H9 (cell line): ENCODE results near the gene BAIAP2. TPM values are rescaled to one million over a fixed set of nuclear protein-coding genes. Genes with fewer than 3 reads are reported as not detected.

Experiments
- DNase-seq: peaks from one replicate; pipeline ENCODE4 v3.0.0-alpha.2; 2017
- H2AFZ ChIP-seq: one replicate; pipeline ENCODE4 v1.6.1; 2013; ENCODE audit warnings: mild to moderate bottlenecking, low read length, control low read depth, moderate library complexity
- H2AK5ac ChIP-seq: 2 replicates; pipeline ENCODE4 v1.6.1; 2013; ENCODE audit warnings: low read length, control low read depth, mixed read lengths; ENCODE audit not compliant: insufficient read length
- H2BK120ac ChIP-seq: one replicate; pipeline ENCODE4 v1.6.1; 2013; ENCODE audit warnings: low read depth, mild to moderate bottlenecking, low read length, control low read depth, inconsistent platforms; ENCODE audit not compliant: poor library complexity, severe bottlenecking
- H2BK12ac ChIP-seq: 2 replicates; pipeline ENCODE4 v1.6.1; 2013; ENCODE audit warnings: low read length, control low read depth, mixed read lengths, low read depth; ENCODE audit not compliant: insufficient read length
- H2BK15ac ChIP-seq: 2 replicates; pipeline ENCODE4 v1.6.1; 2013; ENCODE audit warnings: low read depth, low read length, control low read depth
- H2BK20ac ChIP-seq: one replicate; pipeline ENCODE4 v1.6.1; 2013; ENCODE audit warnings: low read depth, mild to moderate bottlenecking, low read length, control low read depth, inconsistent platforms; ENCODE audit not compliant: poor library complexity, severe bottlenecking
- H2BK5ac ChIP-seq: 2 replicates; pipeline ENCODE4 v1.6.1; 2013; ENCODE audit warnings: low read length, control low read depth, mixed read lengths; ENCODE audit not compliant: insufficient read length
- H3K14ac ChIP-seq: 2 replicates; pipeline ENCODE4 v1.6.1; 2013; ENCODE audit warnings: low read length, control low read depth; ENCODE audit not compliant: insufficient read depth
- H3K18ac ChIP-seq: 2 replicates; pipeline ENCODE4 v1.6.1; 2013; ENCODE audit warnings: low read depth, mild to moderate bottlenecking, mixed read lengths, low read length, control low read depth; ENCODE audit not compliant: insufficient read length
- H3K23ac ChIP-seq: 2 replicates; pipeline ENCODE4 v1.6.1; 2013; ENCODE audit warnings: low read length, control low read depth, mixed read lengths, low read depth; ENCODE audit not compliant: insufficient read length
- H3K23me2 ChIP-seq: 2 replicates; pipeline ENCODE4 v1.6.1; 2013; ENCODE audit warnings: low read depth, mild to moderate bottlenecking, mixed read lengths, low read length, control low read depth; ENCODE audit not compliant: insufficient read length, poor library complexity, severe bottlenecking
- H3K27ac ChIP-seq: 2 replicates; pipeline ENCODE4 v1.5.1; 2013; ENCODE audit warnings: low read length, control low read depth, mixed read lengths, low read depth; ENCODE audit not compliant: insufficient read length
- H3K27me3 ChIP-seq: 2 replicates; pipeline ENCODE4 v1.6.1; 2013; ENCODE audit warnings: low read length, control low read depth, inconsistent platforms; ENCODE audit not compliant: insufficient read depth
- H3K4ac ChIP-seq: 2 replicates; pipeline ENCODE4 v1.6.1; 2013; ENCODE audit warnings: low read depth, mild to moderate bottlenecking, control low read depth, inconsistent platforms, low read length, moderate library complexity
- H3K4me1 ChIP-seq: 2 replicates; pipeline ENCODE4 v1.6.1; 2013; ENCODE audit warnings: low read length, control low read depth, inconsistent platforms; ENCODE audit not compliant: insufficient read depth
- H3K4me2 ChIP-seq: 2 replicates; pipeline ENCODE4 v1.6.1; 2013; ENCODE audit warnings: low read length, control low read depth, mixed read lengths; ENCODE audit not compliant: insufficient read length, insufficient read depth
- H3K56ac ChIP-seq: 2 replicates; pipeline ENCODE4 v1.6.1; 2013; ENCODE audit warnings: low read depth, mild to moderate bottlenecking, mixed read lengths, low read length, control low read depth; ENCODE audit not compliant: insufficient read length
- H3K79me1 ChIP-seq: 2 replicates; pipeline ENCODE4 v1.6.1; 2013; ENCODE audit warnings: low read depth, mild to moderate bottlenecking, moderate library complexity, low read length, control low read depth, inconsistent platforms; ENCODE audit not compliant: insufficient read depth, poor library complexity, severe bottlenecking
- H3K79me2 ChIP-seq: 2 replicates; pipeline ENCODE4 v1.6.1; 2013; ENCODE audit warnings: low read length, control low read depth, inconsistent platforms; ENCODE audit not compliant: insufficient read depth
- H3K9ac ChIP-seq: 2 replicates; pipeline ENCODE4 v1.6.1; 2013; ENCODE audit warnings: low read length, control low read depth, mixed read lengths; ENCODE audit not compliant: insufficient read length; ENCODE audit errors: extremely low read depth
- H3K9me3 ChIP-seq: one replicate; pipeline ENCODE4 v1.6.1; 2013; ENCODE audit warnings: low read depth, low read length, inconsistent platforms; ENCODE audit not compliant: control insufficient read depth
- H3T11ph ChIP-seq: one replicate; pipeline ENCODE4 v1.6.1; 2013; ENCODE audit warnings: mild to moderate bottlenecking, low read length, control low read depth, inconsistent platforms
- H4K20me1 ChIP-seq: one replicate; pipeline ENCODE4 v1.6.1; 2013; ENCODE audit not compliant: control insufficient read depth, insufficient read length, insufficient read depth
- H4K5ac ChIP-seq: 2 replicates; pipeline ENCODE4 v1.6.1; 2013; ENCODE audit warnings: low read depth, mild to moderate bottlenecking, mixed read lengths, low read length, control low read depth; ENCODE audit not compliant: insufficient read length
- H4K8ac ChIP-seq: replicated peaks from 2 replicates; pipeline ENCODE4 v1.6.1; 2013; ENCODE audit warnings: low read length, control low read depth, mixed read lengths, low read depth; ENCODE audit not compliant: insufficient read length
- H4K91ac ChIP-seq: 2 replicates; pipeline ENCODE4 v1.6.1; 2013; ENCODE audit warnings: low read depth, mild to moderate bottlenecking, moderate library complexity, mixed read lengths, low read length, control low read depth; ENCODE audit not compliant: insufficient read length
- H3K27ac Mint-ChIP-seq, 3 experiments: 2 replicates in 2 of 3; 3 replicates in 1 of 3; pipeline ENCODE4 v1.8.0; 2020 to 2021; ENCODE audit warnings: mixed read lengths in 3 of 3, mild to moderate bottlenecking in 1 of 3, moderate library complexity in 1 of 3
- H3K27me3 Mint-ChIP-seq: 2 replicates; pipeline ENCODE4 v1.8.0; 2021; ENCODE audit warnings: low read depth, mild to moderate bottlenecking, moderate library complexity, mixed read lengths
- H3K36me3 Mint-ChIP-seq, 3 experiments: 2 replicates in 2 of 3; 3 replicates in 1 of 3; pipeline ENCODE4 v1.8.0; 2020 to 2021; ENCODE audit warnings: low read depth in 3 of 3, mixed read lengths in 3 of 3; ENCODE audit not compliant: insufficient read depth in 1 of 3
- H3K4me1 Mint-ChIP-seq, 2 experiments: 2 replicates each; pipeline ENCODE4 v1.8.0; 2020; ENCODE audit warnings: mixed read lengths in 2 of 2
- H3K4me3 Mint-ChIP-seq, 2 experiments: 2 replicates in 1 of 2; 3 replicates in 1 of 2; pipeline ENCODE4 v1.8.0; 2020 to 2021; ENCODE audit warnings: mild to moderate bottlenecking in 2 of 2, mixed read lengths in 2 of 2, moderate library complexity in 1 of 2
- H3K9me3 Mint-ChIP-seq, 2 experiments: 2 replicates in 1 of 2; 3 replicates in 1 of 2; pipeline ENCODE4 v1.8.0; 2020; ENCODE audit warnings: mild to moderate bottlenecking in 2 of 2, mixed read lengths in 2 of 2, moderate library complexity in 1 of 2
- WGBS: extraction: QIAGEN DNeasy Blood & Tissue Kit; methylation state at CpG from one replicate; pipeline ENCODE4 v1.1.7; 2013; ENCODE audit warnings: missing lambda C conversion rate, low lambda C conversion rate, mixed read lengths; ENCODE audit not compliant: insufficient read length; ENCODE audit errors: extremely low coverage; 5-methylcytosine and 5-hydroxymethylcytosine counted together
- total RNA-seq: library from RNA; stranded (reverse); gene quantifications from 2 replicates; pipeline ENCODE4 v1.2.1, GENCODE V29; 2021
- TF ChIP-seq, protein P1 (sequence below): fragments of 200-600 bp; sonication (generic); conservative IDR thresholded peaks from 3 replicates; pipeline ENCODE4 v1.8.0; 2021; ENCODE audit warnings: antibody characterized with exemption, mild to moderate bottlenecking

Gene BAIAP2
- total RNA-seq, 1 experiment from 2014 or later, result 27.8 TPM

DNA sequence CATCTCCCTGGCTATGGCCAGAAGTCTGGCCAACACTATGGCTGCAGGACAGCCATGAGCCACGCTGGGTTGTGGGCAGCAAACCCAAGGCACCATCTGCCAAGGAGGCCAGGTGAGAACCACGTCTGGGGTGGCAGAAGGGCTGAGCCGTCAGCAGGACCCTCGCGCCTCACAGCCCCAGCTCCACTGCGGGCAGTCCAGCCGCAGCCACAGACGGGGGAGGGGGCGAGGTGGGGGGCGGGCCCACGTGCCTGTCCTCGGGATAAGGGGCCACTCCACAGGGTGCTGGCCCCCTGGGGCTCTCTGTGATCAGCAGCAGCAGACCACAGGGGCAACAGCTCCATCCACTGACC is 6.5 kb upstream of the BAIAP2 start:
- Histone ChIP-seq H3K79me2 (no peaks in the 10 kb centered on the region), H3T11ph (no peak overlapping the region), H2AFZ (no peak overlapping the region), H4K91ac (no peak overlapping the region), H3K27ac (no peak overlapping the region), H2BK12ac (no peak overlapping the region), H3K23ac (no peak overlapping the region), H3K79me1 (no peaks in the 10 kb centered on the region), H3K56ac (no peak overlapping the region), H2BK5ac (no peak overlapping the region), H3K4ac (no peak overlapping the region), H3K9me3 (no peaks in the 10 kb centered on the region), H4K5ac (no peak overlapping the region), H3K18ac (no peak overlapping the region), H2BK120ac (no peak overlapping the region), H3K23me2 (peaks cover under 1% of the 10 kb centered on the region), H2BK20ac (no peak overlapping the region), H3K14ac (no peak overlapping the region; the same call in 1 of the 2 replicates), H3K9ac (no peak overlapping the region), H3K4me2 (no peak overlapping the region), H3K4me1 (peaks cover under 1% of the 10 kb centered on the region; the same call in 1 of the 2 replicates), H3K27me3 (no peaks in the 10 kb centered on the region; the same call in 1 of the 2 replicates), H2AK5ac (no peak overlapping the region), H2BK15ac (no peak overlapping the region), H4K8ac (no peak overlapping the region), H4K20me1 (no peaks in the 10 kb centered on the region)
- TF ChIP-seq, protein P1, sequence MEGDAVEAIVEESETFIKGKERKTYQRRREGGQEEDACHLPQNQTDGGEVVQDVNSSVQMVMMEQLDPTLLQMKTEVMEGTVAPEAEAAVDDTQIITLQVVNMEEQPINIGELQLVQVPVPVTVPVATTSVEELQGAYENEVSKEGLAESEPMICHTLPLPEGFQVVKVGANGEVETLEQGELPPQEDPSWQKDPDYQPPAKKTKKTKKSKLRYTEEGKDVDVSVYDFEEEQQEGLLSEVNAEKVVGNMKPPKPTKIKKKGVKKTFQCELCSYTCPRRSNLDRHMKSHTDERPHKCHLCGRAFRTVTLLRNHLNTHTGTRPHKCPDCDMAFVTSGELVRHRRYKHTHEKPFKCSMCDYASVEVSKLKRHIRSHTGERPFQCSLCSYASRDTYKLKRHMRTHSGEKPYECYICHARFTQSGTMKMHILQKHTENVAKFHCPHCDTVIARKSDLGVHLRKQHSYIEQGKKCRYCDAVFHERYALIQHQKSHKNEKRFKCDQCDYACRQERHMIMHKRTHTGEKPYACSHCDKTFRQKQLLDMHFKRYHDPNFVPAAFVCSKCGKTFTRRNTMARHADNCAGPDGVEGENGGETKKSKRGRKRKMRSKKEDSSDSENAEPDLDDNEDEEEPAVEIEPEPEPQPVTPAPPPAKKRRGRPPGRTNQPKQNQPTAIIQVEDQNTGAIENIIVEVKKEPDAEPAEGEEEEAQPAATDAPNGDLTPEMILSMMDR, result no peak
- no peak overlapping the region for H3K27ac Mint-ChIP-seq
- peaks cover 13 to 17% of the 10 kb centered on the region in 2 experiments for H3K4me1 Mint-ChIP-seq
- H3K36me3 Mint-ChIP-seq, result peaks cover 0 to 12% (median 2%) of the 10 kb centered on the region in 3 experiments; a peak in 4 of 7 replicates
- H3K27me3 Mint-ChIP-seq, result peaks cover 23% of the 10 kb centered on the region
- no CpG with 5 or more reads among the region's 12 CpGs for WGBS
- no peak for DNase-seq
- peaks cover 0 to 3% of the 10 kb centered on the region in 2 experiments; a peak in 2 of 5 replicates for H3K9me3 Mint-ChIP-seq
- H3K4me3 Mint-ChIP-seq, result no peak overlapping the region
